SU-DHL-6 (cell line): ENCODE results near the gene C19orf33.

Experiments used
- CTCF ChIP-seq: fragments of 200-600 bp; sonication (generic); IDR thresholded peaks from one replicate; pipeline ENCODE4 v1.5.1; 2017; ENCODE audit warnings: antibody characterized with exemption, mild to moderate bottlenecking, low read length, moderate library complexity; ENCODE audit not compliant: insufficient read depth, poor library complexity, severe bottlenecking
- EZH2phosphoT487 ChIP-seq: fragments of 200-600 bp; sonication (generic), shearing (Covaris generic); conservative IDR thresholded peaks from 2 replicates; pipeline ENCODE4 v1.6.1; 2018; ENCODE audit warnings: mild to moderate bottlenecking, antibody characterized with exemption, low read length, moderate library complexity, mixed read lengths

GRCh38 chr19:38318660-38319059 lies 14.6 kb downstream of the C19orf33 start:
- TF ChIP-seq CTCF (no peak), EZH2phosphoT487 (no peak)
